HepG2 (cell line): ENCODE results near the gene PPP1R1A. TPM values are rescaled to one million over a fixed set of nuclear protein-coding genes. Genes with fewer than 3 reads are reported as not detected.

ENCODE experiments used
- EEA1 ChIP-seq: sonication (generic); formaldehyde crosslinking; IDR thresholded peaks from 2 replicates; pipeline ENCODE4 v1.5.1; 2020; ENCODE audit warnings: mild to moderate bottlenecking, missing genetic modification reagents, borderline replicate concordance
- FOXK1 ChIP-seq: sonication (generic); formaldehyde crosslinking; IDR thresholded peaks from 2 replicates; pipeline ENCODE4 v1.4.0; 2020; ENCODE audit warnings: low read depth, missing genetic modification reagents, borderline replicate concordance
- MAFF ChIP-seq: IDR thresholded peaks from 2 replicates; pipeline ENCODE4 v1.6.1; 2011; ENCODE audit warnings: low read depth, low read length, improper control_type of control experiment
- NCOA5 ChIP-seq: sonication (generic); formaldehyde crosslinking; IDR thresholded peaks from 2 replicates; pipeline ENCODE4 v1.4.0; 2020; ENCODE audit warnings: missing genetic modification reagents
- NFE2 ChIP-seq: sonication (generic); formaldehyde crosslinking; IDR thresholded peaks from 2 replicates; pipeline ENCODE4 v1.4.0; 2020; ENCODE audit warnings: missing genetic modification reagents
- PLRG1 ChIP-seq: fragments of 450-650 bp; conservative IDR thresholded peaks from 2 replicates; pipeline ENCODE4 v1.6.1; 2016
- SALL2 ChIP-seq: sonication (generic); formaldehyde crosslinking; IDR thresholded peaks from 2 replicates; pipeline ENCODE4 v1.8.1; 2023; ENCODE audit warnings: mild to moderate bottlenecking, missing genetic modification reagents, inconsistent platforms
- YY1 ChIP-seq: IDR thresholded peaks from 2 replicates; pipeline ENCODE4 v1.6.1; 2011; ENCODE audit warnings: low read length, low read depth, moderate library complexity, mild to moderate bottlenecking; ENCODE audit not compliant: insufficient read depth, insufficient replicate concordance
- ZNF10 ChIP-seq: sonication (generic); formaldehyde crosslinking; IDR thresholded peaks from 2 replicates; pipeline ENCODE4 v1.4.0; 2020; ENCODE audit warnings: mild to moderate bottlenecking, low read depth, missing genetic modification reagents, borderline replicate concordance
- ZNF136 ChIP-seq: sonication (generic); formaldehyde crosslinking; IDR thresholded peaks from 2 replicates; pipeline ENCODE4 v1.8.1; 2022; ENCODE audit warnings: low read depth, mild to moderate bottlenecking, moderate library complexity, missing genetic modification reagents
- ZNF446 ChIP-seq: sonication (generic); formaldehyde crosslinking; IDR thresholded peaks from 2 replicates; pipeline ENCODE4 v1.5.0; 2020; ENCODE audit warnings: mild to moderate bottlenecking, missing genetic modification reagents
- ZNF496 ChIP-seq: sonication (generic); formaldehyde crosslinking; IDR thresholded peaks from 2 replicates; pipeline ENCODE4 v1.8.1; 2023; ENCODE audit warnings: mild to moderate bottlenecking, moderate library complexity, missing genetic modification reagents; ENCODE audit not compliant: insufficient replicate concordance
- ZNF839 ChIP-seq: sonication (generic); formaldehyde crosslinking; IDR thresholded peaks from 2 replicates; pipeline ENCODE4 v1.4.0; 2020; ENCODE audit warnings: missing genetic modification reagents, mild to moderate bottlenecking, borderline replicate concordance
- ZNF879 ChIP-seq: sonication (generic); formaldehyde crosslinking; IDR thresholded peaks from 2 replicates; pipeline ENCODE4 v1.8.1; 2023; ENCODE audit warnings: missing genetic modification reagents
- ZSCAN21 ChIP-seq: sonication (generic); formaldehyde crosslinking; IDR thresholded peaks from 2 replicates; pipeline ENCODE4 v1.8.0; 2022; ENCODE audit warnings: mild to moderate bottlenecking, missing genetic modification reagents, moderate library complexity, borderline replicate concordance
- polyA plus RNA-seq, 8 experiments: library from polyadenylated mRNA; depleted of rRNA in 3 of 8; stranded (reverse) in 7 of 8; unstranded in 1 of 8; fragments of >200 nt; fragmentation: Illumina TruSeq in 4 of 8; extraction: Trizol in 4 of 8; gene quantifications; 2 replicates each; pipeline versions ENCODE4 v1.2.1 to v1.2.3, GENCODE V29; 2011 to 2016; ENCODE audit warnings: low read depth in 4 of 8, missing spikeins in 1 of 8, mixed read lengths in 1 of 8; ENCODE audit not compliant: insufficient read depth in 1 of 8
- total RNA-seq, 5 experiments: library from RNA; depleted of rRNA; stranded (reverse); fragments of >200 nt; fragmentation: Illumina TruSeq; extraction: Trizol; gene quantifications; 2 replicates each; pipeline ENCODE4 v1.2.3, GENCODE V29; 2016; ENCODE audit warnings: low read depth in 1 of 5
- TF ChIP-seq, protein P1 (sequence below): sonication (generic); formaldehyde crosslinking; IDR thresholded peaks from 2 replicates; pipeline ENCODE4 v1.4.0; 2020; ENCODE audit warnings: missing genetic modification reagents, borderline replicate concordance
- TF ChIP-seq, protein P2 (sequence below): sonication (generic); formaldehyde crosslinking; IDR thresholded peaks from 2 replicates; pipeline ENCODE4 v1.5.0; 2020; ENCODE audit warnings: missing genetic modification reagents

PPP1R1A gene
- total and polyA plus RNA-seq, 2 of the 13 experiments (the other 11 are each of a cell fraction or from before 2014, with no cell fraction given), result 0.20 TPM; not detected in 1

DNA sequence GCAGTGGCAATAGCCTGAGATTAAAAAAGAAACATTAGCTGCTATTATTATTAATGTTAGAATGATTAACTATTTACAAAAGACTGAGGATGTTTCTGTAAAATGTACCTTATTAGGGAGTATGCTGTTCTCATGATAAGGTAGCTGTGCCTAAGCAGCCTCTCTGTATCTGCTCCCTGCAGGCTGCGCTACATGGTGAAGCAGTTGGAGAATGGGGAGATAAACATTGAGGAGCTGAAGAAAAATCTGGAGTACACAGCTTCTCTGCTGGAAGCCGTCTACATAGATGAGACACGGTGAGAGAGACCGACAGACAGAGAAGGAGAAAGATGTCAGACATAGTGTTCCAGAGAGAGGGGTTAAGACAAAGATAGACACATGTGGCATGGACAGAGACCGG lies 21.7 kb downstream of the PPP1R1A start (continued):
- TF ChIP-seq PLRG1, result no peak
- TF ChIP-seq YY1, result no peak
- TF ChIP-seq, protein P1, sequence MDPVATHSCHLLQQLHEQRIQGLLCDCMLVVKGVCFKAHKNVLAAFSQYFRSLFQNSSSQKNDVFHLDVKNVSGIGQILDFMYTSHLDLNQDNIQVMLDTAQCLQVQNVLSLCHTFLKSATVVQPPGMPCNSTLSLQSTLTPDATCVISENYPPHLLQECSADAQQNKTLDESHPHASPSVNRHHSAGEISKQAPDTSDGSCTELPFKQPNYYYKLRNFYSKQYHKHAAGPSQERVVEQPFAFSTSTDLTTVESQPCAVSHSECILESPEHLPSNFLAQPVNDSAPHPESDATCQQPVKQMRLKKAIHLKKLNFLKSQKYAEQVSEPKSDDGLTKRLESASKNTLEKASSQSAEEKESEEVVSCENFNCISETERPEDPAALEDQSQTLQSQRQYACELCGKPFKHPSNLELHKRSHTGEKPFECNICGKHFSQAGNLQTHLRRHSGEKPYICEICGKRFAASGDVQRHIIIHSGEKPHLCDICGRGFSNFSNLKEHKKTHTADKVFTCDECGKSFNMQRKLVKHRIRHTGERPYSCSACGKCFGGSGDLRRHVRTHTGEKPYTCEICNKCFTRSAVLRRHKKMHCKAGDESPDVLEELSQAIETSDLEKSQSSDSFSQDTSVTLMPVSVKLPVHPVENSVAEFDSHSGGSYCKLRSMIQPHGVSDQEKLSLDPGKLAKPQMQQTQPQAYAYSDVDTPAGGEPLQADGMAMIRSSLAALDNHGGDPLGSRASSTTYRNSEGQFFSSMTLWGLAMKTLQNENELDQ (CRISPR knock-in tag), result no peak
- no peak for TF ChIP-seq ZNF136 (CRISPR knock-in tag)
- no peak for TF ChIP-seq ZNF496
- TF ChIP-seq MAFF, result no peak
- TF ChIP-seq ZNF10, result no peak
- TF ChIP-seq SALL2 (CRISPR knock-in tag), result no peak
- no peak for TF ChIP-seq FOXK1 (CRISPR knock-in tag)
- no peak for TF ChIP-seq ZSCAN21 (CRISPR knock-in tag)
- TF ChIP-seq ZNF879 (CRISPR knock-in tag), result no peak
- no peak for TF ChIP-seq NFE2 (CRISPR knock-in tag)
- no peak for TF ChIP-seq ZNF446 (CRISPR knock-in tag)
- no peak for TF ChIP-seq NCOA5 (CRISPR knock-in tag)
- no peak for TF ChIP-seq EEA1 (CRISPR knock-in tag)
- TF ChIP-seq ZNF839 (CRISPR knock-in tag), result no peak
- TF ChIP-seq, protein P2, sequence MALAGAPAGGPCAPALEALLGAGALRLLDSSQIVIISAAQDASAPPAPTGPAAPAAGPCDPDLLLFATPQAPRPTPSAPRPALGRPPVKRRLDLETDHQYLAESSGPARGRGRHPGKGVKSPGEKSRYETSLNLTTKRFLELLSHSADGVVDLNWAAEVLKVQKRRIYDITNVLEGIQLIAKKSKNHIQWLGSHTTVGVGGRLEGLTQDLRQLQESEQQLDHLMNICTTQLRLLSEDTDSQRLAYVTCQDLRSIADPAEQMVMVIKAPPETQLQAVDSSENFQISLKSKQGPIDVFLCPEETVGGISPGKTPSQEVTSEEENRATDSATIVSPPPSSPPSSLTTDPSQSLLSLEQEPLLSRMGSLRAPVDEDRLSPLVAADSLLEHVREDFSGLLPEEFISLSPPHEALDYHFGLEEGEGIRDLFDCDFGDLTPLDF (CRISPR knock-in tag), result no peak
